Lower lobe of right lung (tissue), 2 donors: ENCODE data around the gene SLC39A11. TPM values are rescaled to one million over a fixed set of nuclear protein-coding genes. Genes with fewer than 3 reads are reported as not detected.

Experiments
- ATAC-seq, 2 donors: fragments of 200-7000 bp; cut with Tn5 transposase; one replicate each; pipeline ENCODE4 v1.9.1; 2020 to 2022; ENCODE audit warnings: mild to moderate bottlenecking in 2 of 2, moderate library complexity in 2 of 2
- DNase-seq: peaks from one replicate; pipeline ENCODE4 v3.0.0-alpha.2; 2020
- H3K27ac ChIP-seq: fragments of 200-600 bp; one replicate; pipeline ENCODE4 v1.8.0; 2022
- H3K27me3 ChIP-seq: fragments of 200-600 bp; one replicate; pipeline ENCODE4 v1.8.0; 2022; ENCODE audit warnings: low read depth
- H3K36me3 ChIP-seq: fragments of 200-600 bp; one replicate; pipeline ENCODE4 v1.8.0; 2022; ENCODE audit warnings: mild to moderate bottlenecking
- H3K4me1 ChIP-seq: fragments of 200-600 bp; one replicate; pipeline ENCODE4 v1.8.0; 2022
- H3K4me3 ChIP-seq: fragments of 200-600 bp; one replicate; pipeline ENCODE4 v1.8.0; 2022; ENCODE audit warnings: mild to moderate bottlenecking
- H3K9me3 ChIP-seq: fragments of 200-600 bp; one replicate; pipeline ENCODE4 v1.8.0; 2022
- CTCF ChIP-seq: fragments of 200-600 bp; IDR thresholded peaks from one replicate; pipeline ENCODE4 v1.8.0; 2022; ENCODE audit warnings: antibody characterized with exemption, mild to moderate bottlenecking
- intact Hi-C: fragments of 100-400 bp; cut with DNase I; formaldehyde crosslinking; loops from one replicate; pipeline ENCODE4 v1.11.0; 2022
- total RNA-seq: library from RNA; stranded (reverse); fragmentation: NEBNext Ultra II Directional; extraction: Animal tissue kit (Norgen Biotek cat#: 25700); gene quantifications from one replicate; pipeline ENCODE4 v1.2.1, GENCODE V29; 2021
- donor health status: DM: no; HTN: yes; CAD: no; lungs with severe emphysema.

Gene SLC39A11
- total RNA-seq, 1 donor from 2014 or later, result 39.7 TPM

GRCh38 chr17:73030995-73031394 lies 61.5 kb downstream of the SLC39A11 start:
- no peak for ATAC-seq
- intact Hi-C loops, result no loop called here
- no peak for TF ChIP-seq CTCF
- Histone ChIP-seq H3K27me3 (no peaks in the 10 kb centered on the region), H3K27ac (no peak overlapping the region), H3K9me3 (no peaks in the 10 kb centered on the region), H3K4me3 (no peak overlapping the region), H3K36me3 (peaks cover 9% of the 10 kb centered on the region), H3K4me1 (no peaks in the 10 kb centered on the region)
- no peak for DNase-seq

GRCh38 chr17:73030501-73030921 lies 62.0 kb downstream of the SLC39A11 start:
- Histone ChIP-seq H3K27me3 (no peaks in the 10 kb centered on the region), H3K27ac (no peak overlapping the region), H3K36me3 (peaks cover 9% of the 10 kb centered on the region), H3K4me3 (no peak overlapping the region), H3K9me3 (no peaks in the 10 kb centered on the region), H3K4me1 (no peaks in the 10 kb centered on the region)
- ATAC-seq (no peak), DNase-seq (no peak)
- no peak for TF ChIP-seq CTCF
- intact Hi-C loops, result no loop called here

- no peak for ATAC-seq
- intact Hi-C loops, result no loop called here
These were observed 62.5 kb downstream of the SLC39A11 start for GRCh38 chr17:73029991-73030390.

GRCh38 chr17:73029021-73029420 lies 63.5 kb downstream of the SLC39A11 start:
- Histone ChIP-seq H3K9me3 (peaks cover under 1% of the 10 kb centered on the region), H3K27ac (no peak overlapping the region), H3K27me3 (no peaks in the 10 kb centered on the region), H3K36me3 (peaks cover 9% of the 10 kb centered on the region), H3K4me3 (no peak overlapping the region), H3K4me1 (no peaks in the 10 kb centered on the region)
- TF ChIP-seq CTCF, result no peak
- DNase-seq, result no peak
- intact Hi-C loops, result no loop called here
- no peak for ATAC-seq

More at GRCh38 chr17:73029991-73030390, 62.5 kb downstream of the SLC39A11 start:
- Histone ChIP-seq H3K27ac (no peak overlapping the region), H3K4me1 (no peaks in the 10 kb centered on the region), H3K27me3 (no peaks in the 10 kb centered on the region), H3K9me3 (no peaks in the 10 kb centered on the region), H3K4me3 (no peak overlapping the region), H3K36me3 (peaks cover 9% of the 10 kb centered on the region)
- no peak for TF ChIP-seq CTCF
- no peak for DNase-seq

GRCh38 chr17:73028299-73028755 lies 64.2 kb downstream of the SLC39A11 start:
- Histone ChIP-seq H3K4me1 (no peaks in the 10 kb centered on the region), H3K4me3 (no peak overlapping the region), H3K9me3 (peaks cover 4% of the 10 kb centered on the region), H3K36me3 (peaks cover 9% of the 10 kb centered on the region), H3K27me3 (no peaks in the 10 kb centered on the region), H3K27ac (no peak overlapping the region)
- intact Hi-C loops, result no loop called here
- TF ChIP-seq CTCF, result no peak
- DNase-seq (no peak), ATAC-seq (peak in 1 of 2 donors; percentile 14)
